Upper lobe of right lung (tissue), 1 donor: ENCODE data around the gene TMEM121B. TPM values are rescaled to one million over a fixed set of nuclear protein-coding genes. Genes with fewer than 3 reads are reported as not detected.

ENCODE experiments used
- ATAC-seq: fragments of 200-7000 bp; cut with Tn5 transposase; one replicate; pipeline ENCODE4 v1.9.1; 2020; ENCODE audit warnings: mild to moderate bottlenecking, moderate library complexity
- DNase-seq: peaks from one replicate; pipeline ENCODE4 v3.0.0-alpha.2; 2020
- H3K27ac ChIP-seq: fragments of 200-600 bp; one replicate; pipeline ENCODE4 v1.8.0; 2022
- H3K27me3 ChIP-seq: fragments of 200-600 bp; one replicate; pipeline ENCODE4 v1.8.0; 2022; ENCODE audit warnings: mild to moderate bottlenecking
- H3K36me3 ChIP-seq: fragments of 200-600 bp; one replicate; pipeline ENCODE4 v1.8.0; 2022
- H3K4me1 ChIP-seq: fragments of 200-600 bp; one replicate; pipeline ENCODE4 v1.8.0; 2022
- H3K4me3 ChIP-seq: fragments of 200-600 bp; one replicate; pipeline ENCODE4 v1.8.0; 2022; ENCODE audit warnings: mild to moderate bottlenecking
- H3K9me3 ChIP-seq: fragments of 200-600 bp; one replicate; pipeline ENCODE4 v1.8.0; 2022
- intact Hi-C: fragments of 100-400 bp; cut with DNase I; formaldehyde crosslinking; loops from one replicate; pipeline ENCODE4 v1.11.0; 2022
- long read RNA-seq: library from polyadenylated mRNA; unstranded; transcript quantifications from one replicate; pipeline ENCODE4 v2.0.0, GENCODE V29; 2021
- total RNA-seq: library from RNA; stranded (reverse); fragmentation: NEBNext Ultra II Directional; extraction: Animal tissue kit (Norgen Biotek cat#: 25700); gene quantifications from one replicate; pipeline ENCODE4 v1.2.1, GENCODE V29; 2021
- TF ChIP-seq, protein P1 (sequence below): fragments of 200-600 bp; IDR thresholded peaks from one replicate; pipeline ENCODE4 v1.8.0; 2022; ENCODE audit warnings: antibody characterized with exemption
- donor health status: DM: no; HTN: yes; CAD: no; lungs with severe emphysema.

Gene TMEM121B
- 2.1 TPM for total RNA-seq
- long read RNA-seq, full-length matches to known transcripts, result 2 of 2 reads
- long read RNA-seq, partial matches to known transcripts, result 0 of 2 reads
- long read RNA-seq, other reads (novel, unspliced or antisense), result 0 of 2 reads

DNA sequence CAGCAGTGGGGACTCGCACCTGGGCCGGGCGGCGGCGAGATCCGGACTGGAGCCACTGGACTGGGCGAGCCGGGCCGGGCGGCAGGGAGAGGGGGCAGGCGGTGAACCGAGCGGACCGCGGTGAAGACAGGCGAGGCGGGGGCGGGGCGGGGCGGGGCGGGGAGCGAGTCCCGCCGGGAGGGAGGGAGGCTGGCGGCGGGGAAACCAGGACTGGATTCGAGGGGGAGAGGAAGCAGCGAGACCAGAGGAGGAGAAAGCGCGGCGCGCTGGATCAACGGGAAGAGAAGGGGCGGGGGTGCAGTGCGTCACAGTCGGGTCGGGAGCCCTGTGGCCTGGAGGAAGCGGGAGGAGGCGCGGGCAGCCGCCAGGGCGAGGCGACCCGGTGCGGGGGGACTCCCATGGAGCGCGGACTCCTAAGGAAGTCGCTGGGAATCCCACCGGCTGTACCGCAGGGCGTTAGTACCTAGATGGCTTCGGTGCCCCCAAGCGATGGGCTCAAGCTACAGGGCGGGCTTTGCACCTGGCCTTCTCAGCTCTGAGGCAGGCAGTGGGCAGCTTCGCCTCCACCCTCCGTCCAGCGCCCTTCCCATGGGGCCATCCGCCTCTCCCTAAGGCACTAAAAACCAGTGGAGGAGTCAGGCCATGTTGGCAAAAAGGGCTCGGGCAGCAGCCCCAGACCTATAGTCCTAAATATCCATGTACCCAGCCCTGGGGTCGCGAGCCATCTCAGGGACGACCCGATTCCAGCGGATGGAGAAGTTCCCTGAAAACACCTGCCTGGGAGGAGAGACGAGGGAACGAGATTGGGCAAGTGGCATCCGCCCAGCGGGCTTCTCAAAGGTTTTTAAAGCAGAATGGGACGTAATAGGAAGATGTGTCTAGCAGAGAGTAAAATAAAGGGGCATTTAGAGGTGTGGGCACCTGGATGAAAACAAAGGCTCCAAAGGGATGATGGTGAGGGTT is at the start of gene TMEM121B:
Gene TMEM121B, minus strand, starts transcription at position 128 of the 963 bp plus-strand sequence. CDS start 233 bp downstream, outside the sequence.
- Histone ChIP-seq H3K4me1 (peaks cover 19% of the 10 kb centered on the region), H3K36me3 (no peaks in the 10 kb centered on the region), H3K9me3 (no peaks in the 10 kb centered on the region), H3K4me3 (peak within 1 kb of the TSS; percentile 54), H3K27me3 (peaks cover 33% of the 10 kb centered on the region), H3K27ac (no peak within 1 kb of the TSS)
- TF ChIP-seq, protein P1, sequence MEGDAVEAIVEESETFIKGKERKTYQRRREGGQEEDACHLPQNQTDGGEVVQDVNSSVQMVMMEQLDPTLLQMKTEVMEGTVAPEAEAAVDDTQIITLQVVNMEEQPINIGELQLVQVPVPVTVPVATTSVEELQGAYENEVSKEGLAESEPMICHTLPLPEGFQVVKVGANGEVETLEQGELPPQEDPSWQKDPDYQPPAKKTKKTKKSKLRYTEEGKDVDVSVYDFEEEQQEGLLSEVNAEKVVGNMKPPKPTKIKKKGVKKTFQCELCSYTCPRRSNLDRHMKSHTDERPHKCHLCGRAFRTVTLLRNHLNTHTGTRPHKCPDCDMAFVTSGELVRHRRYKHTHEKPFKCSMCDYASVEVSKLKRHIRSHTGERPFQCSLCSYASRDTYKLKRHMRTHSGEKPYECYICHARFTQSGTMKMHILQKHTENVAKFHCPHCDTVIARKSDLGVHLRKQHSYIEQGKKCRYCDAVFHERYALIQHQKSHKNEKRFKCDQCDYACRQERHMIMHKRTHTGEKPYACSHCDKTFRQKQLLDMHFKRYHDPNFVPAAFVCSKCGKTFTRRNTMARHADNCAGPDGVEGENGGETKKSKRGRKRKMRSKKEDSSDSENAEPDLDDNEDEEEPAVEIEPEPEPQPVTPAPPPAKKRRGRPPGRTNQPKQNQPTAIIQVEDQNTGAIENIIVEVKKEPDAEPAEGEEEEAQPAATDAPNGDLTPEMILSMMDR, result no peak
- peak; percentile 82 for DNase-seq
- intact Hi-C loops, result no loop called here
- ATAC-seq, result peak; percentile 76

DNA sequence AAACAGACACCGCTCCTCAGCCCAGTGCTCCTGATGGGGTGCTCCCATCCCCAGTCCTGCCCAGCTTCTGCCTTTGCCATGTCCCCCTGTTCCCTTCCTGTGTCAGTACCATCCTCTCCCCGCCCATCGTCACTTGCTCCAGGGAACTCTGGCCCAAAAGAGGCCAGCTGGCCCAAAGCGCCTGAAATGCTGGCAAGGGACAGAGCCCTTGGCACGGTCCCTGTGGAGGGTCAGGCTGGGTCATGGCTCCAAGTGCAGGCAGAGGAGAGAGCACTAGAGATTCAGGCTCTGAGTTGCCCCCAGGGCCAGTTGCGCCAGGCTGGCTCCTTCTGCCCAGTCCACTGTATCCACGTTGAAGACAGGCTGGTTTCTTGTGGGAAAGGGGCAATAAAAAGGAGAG is 46.3 kb upstream of the TMEM121B start:
- no peak for DNase-seq

DNA sequence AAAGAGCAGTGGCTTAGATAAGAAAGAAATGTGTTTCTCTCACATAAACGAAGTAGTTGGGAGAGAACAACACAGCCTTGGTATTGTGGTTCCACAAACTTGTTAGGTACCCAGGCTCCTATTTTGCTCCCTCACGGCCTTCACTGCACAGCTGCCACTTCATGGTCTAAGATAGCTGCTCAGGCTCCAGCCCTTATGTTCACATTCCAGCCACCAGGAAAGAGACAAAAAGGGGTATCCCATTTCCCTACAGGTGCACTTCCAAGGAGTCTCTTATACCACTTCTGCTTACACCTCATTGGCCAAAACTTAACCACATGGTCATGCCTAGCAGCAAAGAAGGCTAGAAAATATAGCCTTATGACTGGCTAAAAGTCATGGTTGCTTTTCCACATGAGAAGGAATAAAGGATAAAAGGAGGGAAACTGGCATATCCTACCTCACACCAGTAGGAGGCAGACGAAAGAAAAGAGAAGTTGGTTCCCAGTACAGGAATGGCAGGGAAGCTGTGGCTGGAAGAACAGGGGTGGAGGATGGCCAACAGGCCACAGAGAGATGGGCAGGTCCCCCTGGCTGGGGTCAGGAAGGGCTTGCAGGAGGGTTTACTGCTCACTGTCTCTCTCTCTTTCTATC is 43.3 kb upstream of the TMEM121B start:
- H3K27me3 ChIP-seq, result no peaks in the 10 kb centered on the region
- no peaks in the 10 kb centered on the region for H3K9me3 ChIP-seq
- intact Hi-C loops, result no loop called here
- TF ChIP-seq, protein P1, result no peak
- H3K4me3 ChIP-seq, result no peak overlapping the region
- H3K4me1 ChIP-seq, result peaks cover 6% of the 10 kb centered on the region
- DNase-seq (no peak), ATAC-seq (no peak)
- no peaks in the 10 kb centered on the region for H3K36me3 ChIP-seq
- no peak overlapping the region for H3K27ac ChIP-seq

More for the DNA sequence above, 46.3 kb upstream of the TMEM121B start:
- no peak for ATAC-seq
- Histone ChIP-seq H3K4me3 (no peak overlapping the region), H3K27ac (no peak overlapping the region), H3K36me3 (no peaks in the 10 kb centered on the region), H3K27me3 (no peaks in the 10 kb centered on the region), H3K4me1 (peaks cover 11% of the 10 kb centered on the region), H3K9me3 (no peaks in the 10 kb centered on the region)
- intact Hi-C loops, result no loop called here
- TF ChIP-seq, protein P1, result no peak

DNA sequence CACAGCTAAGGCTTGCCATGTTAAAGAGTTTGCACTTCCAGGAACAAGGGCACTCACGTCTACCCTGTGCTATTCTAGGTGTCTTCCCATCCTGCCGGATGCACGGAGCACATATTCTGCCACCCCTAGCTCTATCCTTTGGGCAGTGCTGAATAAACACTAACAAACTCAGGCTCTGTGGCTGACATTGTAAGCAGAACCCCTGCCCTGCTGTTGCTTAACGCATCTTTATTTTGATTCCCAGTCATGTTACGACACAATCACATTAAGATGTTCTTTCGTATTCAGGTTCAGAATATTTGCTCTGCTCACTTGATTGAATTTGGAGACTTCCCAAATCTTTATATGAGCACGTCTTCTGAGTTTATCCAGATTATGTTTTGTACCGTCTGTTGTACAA is 41.6 kb upstream of the TMEM121B start:
- H3K4me1 ChIP-seq, result peaks cover 13% of the 10 kb centered on the region
- no peak for DNase-seq
- H3K27me3 ChIP-seq, result no peaks in the 10 kb centered on the region
- H3K4me3 ChIP-seq, result no peak overlapping the region
- no peak overlapping the region for H3K27ac ChIP-seq
- H3K36me3 ChIP-seq, result no peaks in the 10 kb centered on the region
- intact Hi-C loops, result no loop called here
- TF ChIP-seq, protein P1, result no peak
- ATAC-seq, result no peak
- no peaks in the 10 kb centered on the region for H3K9me3 ChIP-seq

DNA sequence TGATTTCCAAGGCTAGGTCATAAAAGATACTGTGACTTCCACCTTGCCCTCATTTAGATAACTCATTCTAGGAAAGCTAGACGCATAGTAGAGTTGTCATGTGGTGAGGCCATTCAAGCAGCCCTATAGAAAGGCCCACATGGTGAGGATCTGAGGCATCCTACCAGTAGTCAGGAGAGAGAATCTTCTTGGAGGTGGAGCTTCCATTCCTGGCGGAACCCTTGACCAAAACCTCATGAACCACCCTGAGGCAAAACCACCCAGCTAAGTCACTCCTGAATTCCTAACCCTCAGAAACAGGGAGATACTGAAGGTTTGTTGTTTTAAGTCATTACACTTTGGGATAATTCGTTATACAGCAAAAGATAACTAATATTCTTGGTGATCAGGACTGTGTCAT is 40.8 kb upstream of the TMEM121B start:
- H3K9me3 ChIP-seq, result no peaks in the 10 kb centered on the region
- H3K36me3 ChIP-seq, result no peaks in the 10 kb centered on the region
- no peak overlapping the region for H3K4me3 ChIP-seq
- peaks cover 17% of the 10 kb centered on the region for H3K4me1 ChIP-seq
- no peaks in the 10 kb centered on the region for H3K27me3 ChIP-seq
- H3K27ac ChIP-seq, result no peak overlapping the region
- TF ChIP-seq, protein P1, result no peak
- no peak for ATAC-seq
- DNase-seq, result no peak
- intact Hi-C loops, result no loop called here
